ENCODE measurements around the gene PRKN. TPM values are rescaled to one million over a fixed set of nuclear protein-coding genes. Genes with fewer than 3 reads are reported as not detected.

Gene PRKN
- total RNA-seq, 1 experiment from 2014 or later = 2.0 TPM

GRCh38 chr6:162404951-162405350, 322.6 kb downstream of the PRKN start:
- H3T11ph ChIP-seq (ENCODE audit: low read length) = no peak overlapping the region
- H3K27ac Mint-ChIP-seq = no peak overlapping the region
- no peak for TF ChIP-seq CTCF (conservative IDR thresholded peaks at IDR 0.05)

More at GRCh38 chr6:162404951-162405350, 322.6 kb downstream of the PRKN start:
- no CpG with 5 or more reads among the region's 4 CpGs for WGBS (ENCODE audit: extremely low coverage, insufficient read length, low lambda C conversion rate)
- DNase-seq = no peak
- no peaks in the 10 kb centered on the region for H3K23me2 ChIP-seq (ENCODE audit: insufficient read length, low read depth, low read length, poor library complexity, severe bottlenecking)
- H3K27me3 ChIP-seq (ENCODE audit: insufficient read depth, low read length) = no peaks in the 10 kb centered on the region
- no peak overlapping the region for H4K5ac ChIP-seq (ENCODE audit: insufficient read length, low read depth, low read length)
- no peak overlapping the region for H3K4ac ChIP-seq (ENCODE audit: low read depth, low read length)
- Mint-ChIP-seq H3K36me3 (ENCODE audit: insufficient read depth in 1 of 3, low read depth in 3 of 3) (peaks cover 0 to 4% (median 0%) of the 10 kb centered on the region in 3 experiments; a peak in 2 of 7 replicates), H3K4me1 (peaks cover 29 to 34% of the 10 kb centered on the region in 2 experiments), H3K4me3 (no peak overlapping the region), H3K9me3 (peaks cover 0 to 3% of the 10 kb centered on the region in 2 experiments; a peak in 3 of 5 replicates), H3K27me3 (ENCODE audit: low read depth) (no peaks in the 10 kb centered on the region)
- no peak overlapping the region for H3K9ac ChIP-seq (ENCODE audit: extremely low read depth, insufficient read length, low read length)
- H3K56ac ChIP-seq (ENCODE audit: insufficient read length, low read depth, low read length) = no peak overlapping the region
- H2BK120ac ChIP-seq (ENCODE audit: low read depth, low read length, poor library complexity, severe bottlenecking) = no peak overlapping the region
- H2BK5ac ChIP-seq (ENCODE audit: insufficient read length, low read length) = no peak overlapping the region
- H4K20me1 ChIP-seq (ENCODE audit: control insufficient read depth, insufficient read depth, insufficient read length) = no peaks in the 10 kb centered on the region
- H3K4me2 ChIP-seq (ENCODE audit: insufficient read depth, insufficient read length, low read length) = no peak overlapping the region
- no peak overlapping the region for H4K91ac ChIP-seq (ENCODE audit: insufficient read length, low read depth, low read length)
- H2BK15ac ChIP-seq (ENCODE audit: low read depth, low read length) = no peak overlapping the region
- H3K27ac ChIP-seq (ENCODE audit: insufficient read length, low read depth, low read length) = no peak overlapping the region
- H2AFZ ChIP-seq (ENCODE audit: low read length) = no peak overlapping the region
- no peak overlapping the region for H2BK12ac ChIP-seq (ENCODE audit: insufficient read length, low read depth, low read length)
- H3K14ac ChIP-seq (ENCODE audit: insufficient read depth, low read length) = no peak overlapping the region
- no peak overlapping the region for H3K23ac ChIP-seq (ENCODE audit: insufficient read length, low read depth, low read length)
- no peaks in the 10 kb centered on the region for H3K79me1 ChIP-seq (ENCODE audit: insufficient read depth, low read depth, low read length, poor library complexity, severe bottlenecking)
- H3K9me3 ChIP-seq (ENCODE audit: control insufficient read depth, low read depth, low read length) = no peaks in the 10 kb centered on the region
- H3K18ac ChIP-seq (ENCODE audit: insufficient read length, low read depth, low read length) = no peak overlapping the region
- H4K8ac ChIP-seq (replicated peaks; ENCODE audit: insufficient read length, low read depth, low read length) = no peak overlapping the region
- H3K79me2 ChIP-seq (ENCODE audit: insufficient read depth, low read length) = no peaks in the 10 kb centered on the region
- H3K4me1 ChIP-seq (ENCODE audit: insufficient read depth, low read length) = no peaks in the 10 kb centered on the region; the same call in 1 of the 2 replicates
- no peak overlapping the region for H2BK20ac ChIP-seq (ENCODE audit: low read depth, low read length, poor library complexity, severe bottlenecking)
- no peak overlapping the region for H2AK5ac ChIP-seq (ENCODE audit: insufficient read length, low read length)
